CD4-positive, alpha-beta T cell treated with Interleukin-10 for 1 hour (primary cell): ENCODE results near the gene RNF130.

Source experiments
- DNase-seq: peaks from one replicate; pipeline ENCODE4 v3.0.0-alpha.2; 2020

Gene RNF130

DNA sequence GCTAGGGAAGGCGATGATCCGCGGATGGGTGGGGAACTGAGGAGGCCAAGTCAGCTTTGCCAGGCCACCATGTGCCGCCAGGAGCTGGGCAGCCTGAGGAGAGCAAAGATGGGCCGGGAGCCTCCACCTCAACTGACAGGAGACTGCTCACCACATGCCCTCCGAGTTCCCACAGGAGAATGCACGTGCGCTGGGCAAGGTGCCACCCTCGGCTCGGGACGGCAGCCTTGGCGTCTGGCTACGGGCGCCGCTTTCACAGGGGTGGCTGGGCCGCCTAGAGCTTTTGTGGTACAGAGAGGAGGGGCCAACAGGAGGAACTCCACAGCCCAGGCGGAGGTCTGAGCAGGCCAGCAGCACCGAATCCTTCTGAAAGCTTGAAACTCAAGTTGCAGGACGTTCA is 158.6 kb downstream of the RNF130 start:
- DNase-seq = no peak

GRCh38 chr5:179912386-179912785 is 159.2 kb downstream of the RNF130 start:
- DNase-seq = no peak

DNA sequence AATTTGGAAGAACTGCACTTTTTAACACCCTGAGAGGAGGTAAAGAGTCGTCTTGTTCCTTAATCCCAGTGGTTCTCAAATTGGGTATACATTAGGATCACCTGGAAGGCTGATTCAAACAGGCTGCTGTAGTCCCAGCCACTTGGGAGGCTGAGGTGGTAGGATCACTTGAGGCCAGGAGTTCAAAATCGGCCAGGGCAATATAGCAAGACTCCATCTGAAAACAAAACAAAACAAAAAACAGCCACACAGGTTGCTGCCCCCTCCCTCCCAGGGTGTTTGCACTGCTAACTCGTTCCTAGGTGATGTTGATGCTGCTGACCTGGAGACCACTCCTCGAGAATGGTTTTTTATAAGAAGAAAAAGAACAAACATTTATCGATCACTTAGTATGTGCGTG is 162.3 kb downstream of the RNF130 start:
- DNase-seq = no peak

- no peak for DNase-seq
These were observed 163.0 kb downstream of the RNF130 start for GRCh38 chr5:179908528-179908927.

GRCh38 chr5:179907556-179908324 is 163.8 kb downstream of the RNF130 start, which contains the start of gene TBC1D9B:
TSS of gene TBC1D9B (minus strand) at chr5:179907897. CDS start at chr5:179907821, 76 bp downstream.
- DNase-seq = peak; percentile 84

DNA sequence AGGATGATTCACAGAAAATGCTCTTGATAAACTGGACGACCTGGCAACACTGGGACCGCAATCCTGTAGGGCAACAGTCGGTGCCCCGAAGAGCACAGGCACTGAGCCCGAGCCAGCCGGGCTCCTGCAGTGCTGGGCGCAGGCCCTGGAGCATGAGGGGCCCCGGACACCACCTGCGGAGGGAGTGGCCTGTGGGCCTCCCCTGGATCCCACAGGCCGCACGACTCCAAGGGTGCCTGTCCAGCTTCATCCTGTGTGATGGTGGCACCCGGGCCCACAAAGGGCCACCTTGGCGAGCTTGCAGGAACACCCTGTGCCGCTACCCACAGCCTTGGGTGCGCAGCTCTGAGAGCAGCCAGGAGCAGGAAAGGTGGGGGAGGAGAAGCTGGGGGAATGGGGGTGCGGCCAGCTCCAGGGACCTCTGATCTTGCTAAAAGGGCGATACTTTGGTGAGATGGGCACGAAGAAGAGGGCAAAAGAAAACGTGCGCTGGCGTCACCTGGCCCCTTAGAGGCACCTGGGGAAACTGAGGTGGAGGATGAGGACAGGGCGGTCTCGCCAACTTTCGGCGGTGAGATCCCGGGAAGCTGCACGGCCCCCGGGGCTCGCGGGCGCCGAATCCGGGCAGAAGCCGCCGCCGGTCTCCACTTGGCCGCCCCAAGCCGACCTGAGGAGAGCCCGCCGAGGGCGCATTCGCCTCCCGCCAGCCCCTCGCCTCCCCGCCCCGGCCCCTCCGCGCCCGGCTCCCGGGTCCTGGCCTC is 164.6 kb downstream of the RNF130 start:
- DNase-seq = peak; percentile 10

DNA sequence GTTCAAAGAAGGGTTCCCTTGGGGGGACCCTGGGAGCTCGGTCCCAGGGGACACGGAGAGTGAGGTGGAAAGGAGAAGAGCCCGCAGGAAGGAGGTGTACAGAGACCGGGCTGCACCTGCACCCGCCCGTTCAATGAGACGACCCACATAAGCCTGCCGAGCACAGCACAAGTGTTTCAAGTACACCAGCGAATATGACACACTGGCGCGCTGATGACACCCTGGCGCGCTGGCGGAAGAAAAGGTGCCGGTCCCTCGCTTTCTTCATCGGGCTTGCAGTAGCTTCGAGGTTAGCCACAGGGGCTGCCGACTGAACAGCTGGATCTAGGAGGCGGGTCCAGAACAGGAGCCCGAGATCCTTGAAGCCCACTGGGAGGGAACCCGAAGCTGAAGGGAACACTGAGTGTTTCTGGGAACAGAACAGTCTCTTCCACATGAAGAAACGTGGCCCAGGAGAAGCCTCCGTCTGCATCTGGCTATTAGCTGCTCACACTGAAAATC is 165.2 kb downstream of the RNF130 start:
- DNase-seq = no peak

- DNase-seq = no peak
These were observed 166.4 kb downstream of the RNF130 start for GRCh38 chr5:179905161-179905560.
